Measurements from ENCODE around the gene C19orf73. TPM values are rescaled to one million over a fixed set of nuclear protein-coding genes. Genes with fewer than 3 reads are reported as not detected.

C19orf73 gene
- total and polyA plus RNA-seq, 9 of the 15 experiments (the other 6 are each of a cell fraction or from before 2014, with no cell fraction given), result 0.08 to 7.4 (median 1.4) TPM

- TF ChIP-seq CLOCK (CRISPR knock-in tag; IDR thresholded peaks at IDR 0.05; ENCODE audit: borderline replicate concordance) (no peak), EP400 (IDR thresholded peaks at IDR 0.05) (peak; percentile 79), GMEB1 (CRISPR knock-in tag; IDR thresholded peaks at IDR 0.05) (no peak), ZFX (CRISPR knock-in tag; IDR thresholded peaks at IDR 0.05) (peak; percentile 68), ZNF655 (CRISPR knock-in tag; IDR thresholded peaks at IDR 0.05) (no peak), TCF3 (CRISPR knock-in tag; IDR thresholded peaks at IDR 0.05) (peak; percentile 25; the same call in 1 of the 2 replicates), MXI1 (IDR thresholded peaks at IDR 0.05; ENCODE audit: low read depth, low read length) (peak; percentile 87; the same call in 1 of the 2 replicates), HDAC3 (IDR thresholded peaks at IDR 0.05; ENCODE audit: borderline replicate concordance, partially characterized antibody) (no peak), ZNF146 (CRISPR knock-in tag; IDR thresholded peaks at IDR 0.05; ENCODE audit: unreplicated experiment) (no peak), ZNF263 (CRISPR knock-in tag; IDR thresholded peaks at IDR 0.05; ENCODE audit: borderline replicate concordance) (no peak), SP2 (IDR thresholded peaks at IDR 0.05; ENCODE audit: extremely low read depth, low read depth, low read length, poor library complexity, severe bottlenecking) (no peak), ZNF140 (CRISPR knock-in tag; IDR thresholded peaks at IDR 0.05) (no peak), ZNF77 (CRISPR knock-in tag; IDR thresholded peaks at IDR 0.05) (no peak), FOXA3 (CRISPR knock-in tag; conservative IDR thresholded peaks at IDR 0.05 in 1 of 2, IDR thresholded peaks at IDR 0.05 in 1 of 2) (no peak), SRSF9 (IDR thresholded peaks at IDR 0.05; ENCODE audit: borderline replicate concordance, low read depth, low read length) (no peak), DDX20 (tag; IDR thresholded peaks at IDR 0.05; ENCODE audit: low read depth) (no peak), EWSR1 (IDR thresholded peaks at IDR 0.05; ENCODE audit: borderline replicate concordance, low read depth, partially characterized antibody) (no peak), ZBTB26 (CRISPR knock-in tag; IDR thresholded peaks at IDR 0.05) (no peak)
These were observed 32.5 kb upstream of the C19orf73 start (continued) for GRCh38 chr19:49151267-49152118.

Measured in K562 (cell line).